H9 (cell line): Measurements from ENCODE around the gene SHMT1. TPM values are rescaled to one million over a fixed set of nuclear protein-coding genes. Genes with fewer than 3 reads are reported as not detected.
A peak's percentile ranks its signal among the peaks of the same experiment; 100 is the strongest.

Experiments
- DNase-seq: peaks from one replicate; pipeline ENCODE4 v3.0.0-alpha.2; 2017
- H2AFZ ChIP-seq: one replicate; pipeline ENCODE4 v1.6.1; 2013; ENCODE audit warnings: mild to moderate bottlenecking, low read length, control low read depth, moderate library complexity
- H2AK5ac ChIP-seq: 2 replicates; pipeline ENCODE4 v1.6.1; 2013; ENCODE audit warnings: low read length, control low read depth, mixed read lengths; ENCODE audit not compliant: insufficient read length
- H2BK120ac ChIP-seq: one replicate; pipeline ENCODE4 v1.6.1; 2013; ENCODE audit warnings: low read depth, mild to moderate bottlenecking, low read length, control low read depth, inconsistent platforms; ENCODE audit not compliant: poor library complexity, severe bottlenecking
- H2BK12ac ChIP-seq: 2 replicates; pipeline ENCODE4 v1.6.1; 2013; ENCODE audit warnings: low read length, control low read depth, mixed read lengths, low read depth; ENCODE audit not compliant: insufficient read length
- H2BK15ac ChIP-seq: 2 replicates; pipeline ENCODE4 v1.6.1; 2013; ENCODE audit warnings: low read depth, low read length, control low read depth
- H2BK20ac ChIP-seq: one replicate; pipeline ENCODE4 v1.6.1; 2013; ENCODE audit warnings: low read depth, mild to moderate bottlenecking, low read length, control low read depth, inconsistent platforms; ENCODE audit not compliant: poor library complexity, severe bottlenecking
- H2BK5ac ChIP-seq: 2 replicates; pipeline ENCODE4 v1.6.1; 2013; ENCODE audit warnings: low read length, control low read depth, mixed read lengths; ENCODE audit not compliant: insufficient read length
- H3K14ac ChIP-seq: 2 replicates; pipeline ENCODE4 v1.6.1; 2013; ENCODE audit warnings: low read length, control low read depth; ENCODE audit not compliant: insufficient read depth
- H3K18ac ChIP-seq: 2 replicates; pipeline ENCODE4 v1.6.1; 2013; ENCODE audit warnings: low read depth, mild to moderate bottlenecking, mixed read lengths, low read length, control low read depth; ENCODE audit not compliant: insufficient read length
- H3K23ac ChIP-seq: 2 replicates; pipeline ENCODE4 v1.6.1; 2013; ENCODE audit warnings: low read length, control low read depth, mixed read lengths, low read depth; ENCODE audit not compliant: insufficient read length
- H3K23me2 ChIP-seq: 2 replicates; pipeline ENCODE4 v1.6.1; 2013; ENCODE audit warnings: low read depth, mild to moderate bottlenecking, mixed read lengths, low read length, control low read depth; ENCODE audit not compliant: insufficient read length, poor library complexity, severe bottlenecking
- H3K27ac ChIP-seq: 2 replicates; pipeline ENCODE4 v1.5.1; 2013; ENCODE audit warnings: low read length, control low read depth, mixed read lengths, low read depth; ENCODE audit not compliant: insufficient read length
- H3K27me3 ChIP-seq: 2 replicates; pipeline ENCODE4 v1.6.1; 2013; ENCODE audit warnings: low read length, control low read depth, inconsistent platforms; ENCODE audit not compliant: insufficient read depth
- H3K4ac ChIP-seq: 2 replicates; pipeline ENCODE4 v1.6.1; 2013; ENCODE audit warnings: low read depth, mild to moderate bottlenecking, control low read depth, inconsistent platforms, low read length, moderate library complexity
- H3K4me1 ChIP-seq: 2 replicates; pipeline ENCODE4 v1.6.1; 2013; ENCODE audit warnings: low read length, control low read depth, inconsistent platforms; ENCODE audit not compliant: insufficient read depth
- H3K4me2 ChIP-seq: 2 replicates; pipeline ENCODE4 v1.6.1; 2013; ENCODE audit warnings: low read length, control low read depth, mixed read lengths; ENCODE audit not compliant: insufficient read length, insufficient read depth
- H3K56ac ChIP-seq: 2 replicates; pipeline ENCODE4 v1.6.1; 2013; ENCODE audit warnings: low read depth, mild to moderate bottlenecking, mixed read lengths, low read length, control low read depth; ENCODE audit not compliant: insufficient read length
- H3K79me1 ChIP-seq: 2 replicates; pipeline ENCODE4 v1.6.1; 2013; ENCODE audit warnings: low read depth, mild to moderate bottlenecking, moderate library complexity, low read length, control low read depth, inconsistent platforms; ENCODE audit not compliant: insufficient read depth, poor library complexity, severe bottlenecking
- H3K79me2 ChIP-seq: 2 replicates; pipeline ENCODE4 v1.6.1; 2013; ENCODE audit warnings: low read length, control low read depth, inconsistent platforms; ENCODE audit not compliant: insufficient read depth
- H3K9ac ChIP-seq: 2 replicates; pipeline ENCODE4 v1.6.1; 2013; ENCODE audit warnings: low read length, control low read depth, mixed read lengths; ENCODE audit not compliant: insufficient read length; ENCODE audit errors: extremely low read depth
- H3K9me3 ChIP-seq: one replicate; pipeline ENCODE4 v1.6.1; 2013; ENCODE audit warnings: low read depth, low read length, inconsistent platforms; ENCODE audit not compliant: control insufficient read depth
- H3T11ph ChIP-seq: one replicate; pipeline ENCODE4 v1.6.1; 2013; ENCODE audit warnings: mild to moderate bottlenecking, low read length, control low read depth, inconsistent platforms
- H4K20me1 ChIP-seq: one replicate; pipeline ENCODE4 v1.6.1; 2013; ENCODE audit not compliant: control insufficient read depth, insufficient read length, insufficient read depth
- H4K5ac ChIP-seq: 2 replicates; pipeline ENCODE4 v1.6.1; 2013; ENCODE audit warnings: low read depth, mild to moderate bottlenecking, mixed read lengths, low read length, control low read depth; ENCODE audit not compliant: insufficient read length
- H4K8ac ChIP-seq: replicated peaks from 2 replicates; pipeline ENCODE4 v1.6.1; 2013; ENCODE audit warnings: low read length, control low read depth, mixed read lengths, low read depth; ENCODE audit not compliant: insufficient read length
- H4K91ac ChIP-seq: 2 replicates; pipeline ENCODE4 v1.6.1; 2013; ENCODE audit warnings: low read depth, mild to moderate bottlenecking, moderate library complexity, mixed read lengths, low read length, control low read depth; ENCODE audit not compliant: insufficient read length
- H3K27ac Mint-ChIP-seq, 3 experiments: 2 replicates in 2 of 3; 3 replicates in 1 of 3; pipeline ENCODE4 v1.8.0; 2020 to 2021; ENCODE audit warnings: mixed read lengths in 3 of 3, mild to moderate bottlenecking in 1 of 3, moderate library complexity in 1 of 3
- H3K27me3 Mint-ChIP-seq: 2 replicates; pipeline ENCODE4 v1.8.0; 2021; ENCODE audit warnings: low read depth, mild to moderate bottlenecking, moderate library complexity, mixed read lengths
- H3K36me3 Mint-ChIP-seq, 3 experiments: 2 replicates in 2 of 3; 3 replicates in 1 of 3; pipeline ENCODE4 v1.8.0; 2020 to 2021; ENCODE audit warnings: low read depth in 3 of 3, mixed read lengths in 3 of 3; ENCODE audit not compliant: insufficient read depth in 1 of 3
- H3K4me1 Mint-ChIP-seq, 2 experiments: 2 replicates each; pipeline ENCODE4 v1.8.0; 2020; ENCODE audit warnings: mixed read lengths in 2 of 2
- H3K4me3 Mint-ChIP-seq, 2 experiments: 2 replicates in 1 of 2; 3 replicates in 1 of 2; pipeline ENCODE4 v1.8.0; 2020 to 2021; ENCODE audit warnings: mild to moderate bottlenecking in 2 of 2, mixed read lengths in 2 of 2, moderate library complexity in 1 of 2
- H3K9me3 Mint-ChIP-seq, 2 experiments: 2 replicates in 1 of 2; 3 replicates in 1 of 2; pipeline ENCODE4 v1.8.0; 2020; ENCODE audit warnings: mild to moderate bottlenecking in 2 of 2, mixed read lengths in 2 of 2, moderate library complexity in 1 of 2
- CTCF ChIP-seq: fragments of 200-600 bp; sonication (generic); conservative IDR thresholded peaks from 3 replicates; pipeline ENCODE4 v1.8.0; 2021; ENCODE audit warnings: antibody characterized with exemption, mild to moderate bottlenecking
- WGBS: extraction: QIAGEN DNeasy Blood & Tissue Kit; methylation state at CpG from one replicate; pipeline ENCODE4 v1.1.7; 2013; ENCODE audit warnings: missing lambda C conversion rate, low lambda C conversion rate, mixed read lengths; ENCODE audit not compliant: insufficient read length; ENCODE audit errors: extremely low coverage; 5-methylcytosine and 5-hydroxymethylcytosine counted together
- total RNA-seq: library from RNA; stranded (reverse); gene quantifications from 2 replicates; pipeline ENCODE4 v1.2.1, GENCODE V29; 2021

The SHMT1 gene
- total RNA-seq, 1 experiment from 2014 or later = 42.8 TPM

- H2BK15ac ChIP-seq = no peak overlapping the region
- H3K18ac ChIP-seq = no peak overlapping the region
- no peaks in the 10 kb centered on the region for H3K27me3 ChIP-seq
- H2AK5ac ChIP-seq = no peak overlapping the region
- no peaks in the 10 kb centered on the region for H3K79me1 ChIP-seq
- no peak overlapping the region for H3K4ac ChIP-seq
- no peak overlapping the region for H2BK120ac ChIP-seq
- H4K20me1 ChIP-seq = no peaks in the 10 kb centered on the region
- no peaks in the 10 kb centered on the region for H3K79me2 ChIP-seq
- H3K4me3 Mint-ChIP-seq = no peak overlapping the region
- no peaks in the 10 kb centered on the region for H3K27me3 Mint-ChIP-seq
- no peaks in the 10 kb centered on the region for H3K9me3 ChIP-seq
- no peaks in the 10 kb centered on the region for H3K4me1 Mint-ChIP-seq
- H2AFZ ChIP-seq = no peak overlapping the region
- H4K5ac ChIP-seq = no peak overlapping the region
- H3K27ac ChIP-seq = no peak overlapping the region
- no peaks in the 10 kb centered on the region for H3K9me3 Mint-ChIP-seq
- H2BK5ac ChIP-seq = no peak overlapping the region
- 0 out of 7 replicates have a peak overlapping the region, but pooled peaks of 1 of the 3 experiments have one; percentile 55 for H3K27ac Mint-ChIP-seq
- peaks cover 21 to 66% (median 46%) of the 10 kb centered on the region in 3 experiments; a peak in 6 of 7 replicates for H3K36me3 Mint-ChIP-seq
- H3K23ac ChIP-seq = no peak overlapping the region
- H3K9ac ChIP-seq = no peak overlapping the region
- H3K23me2 ChIP-seq = no peaks in the 10 kb centered on the region
- WGBS = no CpG with 5 or more reads among the region's 6 CpGs
- DNase-seq = no peak
- no peak overlapping the region for H2BK20ac ChIP-seq
- no peaks in the 10 kb centered on the region for H3K4me1 ChIP-seq
- H4K91ac ChIP-seq = no peak overlapping the region
- no peak overlapping the region for H3K4me2 ChIP-seq
- H4K8ac ChIP-seq = no peak overlapping the region
- no peak overlapping the region for H3K56ac ChIP-seq
- no peak overlapping the region for H3T11ph ChIP-seq
- H2BK12ac ChIP-seq = no peak overlapping the region
- no peak for TF ChIP-seq CTCF
- no peak overlapping the region for H3K14ac ChIP-seq
Observed at GRCh38 chr17:18353541-18353940, 9.8 kb downstream of the SHMT1 start.
